ENCODE measurements around the gene CNTNAP4.
A peak's percentile ranks its signal among the peaks of the same experiment; 100 is the strongest.

Gene CNTNAP4

GRCh38 chr16:76276745-76277438 lies at the start of gene CNTNAP4:
Gene CNTNAP4, plus strand, starts transcription at chr16:76277401. Its CDS starts 262 bp downstream, at chr16:76277663.
- peak; percentile 68 to 75 for DNase-seq

GRCh38 chr16:76228546-76229146 lies 48.6 kb upstream of the CNTNAP4 start:
- DNase-seq, result no peak

GRCh38 chr16:76232704-76233103 lies 44.5 kb upstream of the CNTNAP4 start:
- DNase-seq, result no peak

GRCh38 chr16:76235025-76235424 lies 42.2 kb upstream of the CNTNAP4 start:
- no peak for DNase-seq

GRCh38 chr16:76235426-76235825 lies 41.8 kb upstream of the CNTNAP4 start:
- DNase-seq, result no peak

- DNase-seq, result no peak
Observed at GRCh38 chr16:76237471-76237870, 39.7 kb upstream of the CNTNAP4 start.

- no peak for DNase-seq
Observed at GRCh38 chr16:76241755-76242154, 35.4 kb upstream of the CNTNAP4 start.

- no peak for DNase-seq
Observed at GRCh38 chr16:76243620-76244019, 33.6 kb upstream of the CNTNAP4 start.

- DNase-seq, result no peak
Observed at GRCh38 chr16:76246587-76246986, 30.6 kb upstream of the CNTNAP4 start.

- DNase-seq, result no peak
Observed at GRCh38 chr16:76265434-76266045, 11.7 kb upstream of the CNTNAP4 start.

GRCh38 chr16:76268824-76269223 lies 8.4 kb upstream of the CNTNAP4 start:
- DNase-seq, result no peak

- DNase-seq, result peak in 1 of 2 donors; percentile 66
Observed at GRCh38 chr16:76277460-76278030, 344 bp downstream of the CNTNAP4 start.

GRCh38 chr16:76278086-76278485 lies 885 bp downstream of the CNTNAP4 start:
- DNase-seq, result peak in 1 of 2 donors; percentile 8

GRCh38 chr16:76278980-76279379 lies 1.8 kb downstream of the CNTNAP4 start:
- DNase-seq, result peak in 1 of 2 donors; percentile 94

GRCh38 chr16:76280421-76281215 lies 3.4 kb downstream of the CNTNAP4 start:
- DNase-seq, result no peak

- DNase-seq, result no peak
Observed at GRCh38 chr16:76287466-76287865, 10.3 kb downstream of the CNTNAP4 start.

GRCh38 chr16:76292218-76292617 lies 15.0 kb downstream of the CNTNAP4 start:
- DNase-seq, result no peak

- DNase-seq, result no peak
Observed at GRCh38 chr16:76293980-76294379, 16.8 kb downstream of the CNTNAP4 start.

GRCh38 chr16:76294396-76295214 lies 17.4 kb downstream of the CNTNAP4 start:
- DNase-seq, result no peak

GRCh38 chr16:76297941-76298340 lies 20.7 kb downstream of the CNTNAP4 start:
- DNase-seq, result no peak

GRCh38 chr16:76303637-76304314 lies 26.6 kb downstream of the CNTNAP4 start:
- no peak for DNase-seq
